Bronchial epithelial cell (primary cell): Measurements from ENCODE around the gene USP43. TPM values are rescaled to one million over a fixed set of nuclear protein-coding genes. Genes with fewer than 3 reads are reported as not detected.
A peak's percentile ranks its signal among the peaks of the same experiment; 100 is the strongest.

ENCODE experiments used
- DNase-seq: peaks from one replicate; pipeline ENCODE4 v3.0.0-alpha.2; 2010; ENCODE audit warnings: low read depth
- FAIRE-seq: peaks from 2 replicates; lab custom pipeline; 2011; peaks lifted over from hg19 to GRCh38; lab: Jason Lieb, UNC
- H3K27me3 ChIP-seq: 2 replicates; pipeline ENCODE4 v1.5.1; 2011; ENCODE audit warnings: low read length; ENCODE audit not compliant: control insufficient read depth, insufficient read depth
- H3K36me3 ChIP-seq: 2 replicates; pipeline ENCODE4 v1.5.1; 2011; ENCODE audit warnings: low read length; ENCODE audit not compliant: control insufficient read depth, insufficient read depth
- H3K4me3 ChIP-seq: 2 replicates; pipeline ENCODE4 v1.5.1; 2011; ENCODE audit warnings: mild to moderate bottlenecking, low read depth, low read length, control low read depth
- CTCF ChIP-seq: IDR thresholded peaks from 2 replicates; pipeline ENCODE4 v1.5.1; 2011; ENCODE audit warnings: mild to moderate bottlenecking, moderate library complexity, low read length, control low read depth, inconsistent platforms; ENCODE audit not compliant: insufficient read depth, severe bottlenecking
- total RNA-seq: library from RNA; depleted of rRNA; stranded (reverse); fragments of >200 nt; gene quantifications from 2 replicates; pipeline ENCODE4 v1.2.1, GENCODE V29; 2014

USP43 gene
- total RNA-seq, 1 donor from 2014 or later, result 13.4 TPM

GRCh38 chr17:9750524-9750923 is 105.2 kb downstream of the USP43 start:
- Histone ChIP-seq H3K4me3 (no peak overlapping the region), H3K36me3 (no peaks in the 10 kb centered on the region), H3K27me3 (peaks cover 2% of the 10 kb centered on the region)
- FAIRE-seq (no peak), DNase-seq (no peak)
- TF ChIP-seq CTCF, result no peak

DNA sequence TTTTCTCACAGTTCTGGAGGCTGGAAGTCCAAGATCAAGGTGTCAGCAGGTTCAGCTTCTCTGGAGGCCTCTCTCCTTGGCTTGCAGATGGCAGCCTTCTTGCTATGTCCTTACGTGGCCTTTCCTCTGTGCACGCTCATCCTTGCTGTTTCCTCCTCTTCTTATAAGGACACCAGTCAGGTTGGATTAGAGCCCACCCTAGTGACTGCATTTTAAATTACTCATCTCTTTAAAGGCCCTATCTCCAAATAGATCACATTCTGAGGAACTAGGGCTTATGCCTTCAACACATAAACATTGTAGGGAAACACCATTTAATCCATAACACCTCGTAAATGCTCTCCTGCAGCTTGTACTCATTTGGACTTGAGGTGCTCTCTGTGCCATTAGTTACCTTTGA is 109.8 kb downstream of the USP43 start:
- no peak for DNase-seq
- no peak for FAIRE-seq
- no peak for TF ChIP-seq CTCF
- Histone ChIP-seq H3K4me3 (no peak overlapping the region), H3K36me3 (no peaks in the 10 kb centered on the region), H3K27me3 (peaks cover 2% of the 10 kb centered on the region)

- TF ChIP-seq CTCF, result no peak
Observed at GRCh38 chr17:9760266-9760665, 114.9 kb downstream of the USP43 start.

GRCh38 chr17:9763643-9764042 is 118.3 kb downstream of the USP43 start:
- Histone ChIP-seq H3K27me3 (no peaks in the 10 kb centered on the region), H3K36me3 (no peaks in the 10 kb centered on the region), H3K4me3 (no peak overlapping the region)
- FAIRE-seq, result no peak
- no peak for TF ChIP-seq CTCF
- no peak for DNase-seq

More at GRCh38 chr17:9760266-9760665, 114.9 kb downstream of the USP43 start:
- no peaks in the 10 kb centered on the region for H3K36me3 ChIP-seq
- H3K27me3 ChIP-seq, result no peaks in the 10 kb centered on the region
- peak; percentile 12 for DNase-seq
- no peak for FAIRE-seq
- H3K4me3 ChIP-seq, result no peak overlapping the region

- DNase-seq, result peak; percentile 20
- TF ChIP-seq CTCF, result no peak
Observed at GRCh38 chr17:9765322-9765721, 120.0 kb downstream of the USP43 start.

DNA sequence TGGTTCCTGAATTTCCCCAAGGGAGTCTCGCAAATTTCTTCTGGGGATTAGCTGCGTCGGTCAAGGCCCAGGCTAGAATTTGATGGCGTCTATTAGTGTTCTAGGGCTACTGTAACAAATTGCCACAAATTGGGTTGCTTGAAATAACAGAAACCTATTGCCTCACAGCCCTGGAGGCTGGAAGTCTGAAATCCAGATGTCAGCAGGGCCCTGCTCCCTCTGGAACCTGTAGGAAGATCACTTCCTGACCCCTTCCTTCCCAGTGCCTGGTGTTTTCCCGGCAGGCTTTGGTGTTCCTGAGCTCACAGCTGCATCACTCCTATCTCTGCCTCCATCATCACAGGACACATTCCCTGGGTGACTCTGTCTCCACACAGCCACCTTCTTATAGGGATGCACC is 121.7 kb downstream of the USP43 start:
- no peak for DNase-seq
- FAIRE-seq, result no peak
- no peak for TF ChIP-seq CTCF

More at GRCh38 chr17:9765322-9765721, 120.0 kb downstream of the USP43 start:
- H3K27me3 ChIP-seq, result no peaks in the 10 kb centered on the region
- H3K36me3 ChIP-seq, result no peaks in the 10 kb centered on the region
- no peak overlapping the region for H3K4me3 ChIP-seq
- FAIRE-seq, result no peak

More for the DNA sequence above, 121.7 kb downstream of the USP43 start:
- Histone ChIP-seq H3K36me3 (no peaks in the 10 kb centered on the region), H3K27me3 (no peaks in the 10 kb centered on the region), H3K4me3 (no peak overlapping the region)
